ENCODE data around the gene MRAP2.

The MRAP2 gene

DNA sequence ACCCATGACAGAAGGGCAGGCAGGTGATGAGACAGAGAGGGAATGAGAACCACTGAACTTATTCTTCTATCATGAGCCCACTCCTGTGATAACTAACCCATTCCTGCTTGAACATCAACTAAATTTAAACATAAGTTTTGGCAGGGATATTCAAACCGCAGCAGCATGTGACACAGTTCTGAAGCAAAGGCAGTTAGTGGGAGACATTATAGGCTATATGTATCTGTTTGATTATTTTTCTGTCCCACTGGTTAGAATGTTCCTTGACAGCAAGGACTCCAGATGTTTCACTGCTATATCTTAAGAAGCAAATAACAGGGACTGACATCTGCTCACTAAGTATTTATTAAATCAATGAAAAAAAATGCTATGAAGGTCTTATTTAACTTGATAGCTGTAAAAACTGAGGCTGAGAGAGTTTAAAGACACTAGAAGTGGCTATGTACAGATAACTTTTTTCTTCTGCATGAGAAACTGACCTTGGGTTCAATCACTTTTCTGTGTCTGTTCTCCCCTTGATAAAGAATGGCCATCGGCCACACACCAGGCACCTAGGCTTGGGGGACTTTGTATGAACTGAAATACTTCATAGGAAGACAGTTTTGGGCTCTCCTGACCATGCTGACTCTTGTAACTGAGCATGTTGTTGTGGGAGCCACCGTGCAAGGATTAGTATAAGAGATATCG lies 102.9 kb downstream of the MRAP2 start:
- no peak for DNase-seq

DNA sequence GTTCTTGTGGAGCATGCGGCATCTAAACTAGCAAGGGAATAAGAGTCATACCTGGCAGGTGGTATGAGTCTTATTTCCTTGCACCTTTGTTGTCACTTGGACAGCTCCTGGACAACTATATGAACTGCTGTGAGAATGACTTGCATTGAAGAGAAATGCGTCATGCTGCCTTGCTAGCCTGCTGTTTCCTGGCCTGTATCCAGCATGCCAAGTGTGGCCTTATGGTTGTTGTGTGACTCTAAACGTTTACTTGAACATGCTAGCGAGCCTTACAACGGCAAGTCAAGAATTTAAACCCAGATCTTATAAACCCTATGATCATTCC lies 103.4 kb downstream of the MRAP2 start:
- DNase-seq = no peak

- no peak for DNase-seq
Measured at GRCh38 chr6:84137989-84138575, 104.5 kb downstream of the MRAP2 start.

- no peak for DNase-seq
Measured at GRCh38 chr6:84139311-84139710, 105.7 kb downstream of the MRAP2 start.

All from NCI-H1417 treated with DMSO at 0.1 percent for 48 hours (cell line).